Measurements from ENCODE around the gene PIEZO2. TPM values are rescaled to one million over a fixed set of nuclear protein-coding genes. Genes with fewer than 3 reads are reported as not detected.
"Not testable (repeated sequence)": the region's sequence is repeated elsewhere in the genome, so short reads cannot be mapped to it uniquely, and the experiment has no call there.

PIEZO2 gene
- total and polyA plus RNA-seq, 7 donors, result 1.4 to 35.2 (median 25.1) TPM; not detected in 1

- no peaks in the 10 kb centered on the region for H3K4me1 ChIP-seq
- H3K9me3 ChIP-seq, result no peaks in the 10 kb centered on the region
- DNase-seq, result no peak
- intact Hi-C loops (cut with DNase I), result no loop called here
- H3K36me3 ChIP-seq, result no peaks in the 10 kb centered on the region
- TF ChIP-seq, protein P1, sequence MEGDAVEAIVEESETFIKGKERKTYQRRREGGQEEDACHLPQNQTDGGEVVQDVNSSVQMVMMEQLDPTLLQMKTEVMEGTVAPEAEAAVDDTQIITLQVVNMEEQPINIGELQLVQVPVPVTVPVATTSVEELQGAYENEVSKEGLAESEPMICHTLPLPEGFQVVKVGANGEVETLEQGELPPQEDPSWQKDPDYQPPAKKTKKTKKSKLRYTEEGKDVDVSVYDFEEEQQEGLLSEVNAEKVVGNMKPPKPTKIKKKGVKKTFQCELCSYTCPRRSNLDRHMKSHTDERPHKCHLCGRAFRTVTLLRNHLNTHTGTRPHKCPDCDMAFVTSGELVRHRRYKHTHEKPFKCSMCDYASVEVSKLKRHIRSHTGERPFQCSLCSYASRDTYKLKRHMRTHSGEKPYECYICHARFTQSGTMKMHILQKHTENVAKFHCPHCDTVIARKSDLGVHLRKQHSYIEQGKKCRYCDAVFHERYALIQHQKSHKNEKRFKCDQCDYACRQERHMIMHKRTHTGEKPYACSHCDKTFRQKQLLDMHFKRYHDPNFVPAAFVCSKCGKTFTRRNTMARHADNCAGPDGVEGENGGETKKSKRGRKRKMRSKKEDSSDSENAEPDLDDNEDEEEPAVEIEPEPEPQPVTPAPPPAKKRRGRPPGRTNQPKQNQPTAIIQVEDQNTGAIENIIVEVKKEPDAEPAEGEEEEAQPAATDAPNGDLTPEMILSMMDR (IDR thresholded peaks at IDR 0.05), result no peak
- no peak for TF ChIP-seq POLR2AphosphoS5 (IDR thresholded peaks at IDR 0.05)
- H3K27me3 ChIP-seq, result no peaks in the 10 kb centered on the region
- H3K4me3 ChIP-seq, result no peak overlapping the region
- no peak overlapping the region for H3K27ac ChIP-seq
- 72 to 82% methylated on average over 9 of the region's 9 CpGs for WGBS, 2 donors
Measured at GRCh38 chr18:10663750-10664149, 485.6 kb downstream of the PIEZO2 start.

- WGBS, 2 donors, result 85 to 92% methylated on average over 2 of the region's 2 CpGs
- intact Hi-C loops (cut with DNase I), result no loop called here
- H3K4me1 ChIP-seq, result no peaks in the 10 kb centered on the region
Measured at GRCh38 chr18:10661317-10661716, 488.1 kb downstream of the PIEZO2 start.

GRCh38 chr18:10660179-10660884, 489.0 kb downstream of the PIEZO2 start:
- intact Hi-C loops (cut with DNase I), result no loop called here
- H3K36me3 ChIP-seq, result no peaks in the 10 kb centered on the region
- no peak overlapping the region for H3K4me3 ChIP-seq
- H3K27ac ChIP-seq, result peak overlapping the region in 3 of 4 donors; percentile 21 to 63 (median 25)
- no peak for DNase-seq
- 54 to 70% methylated on average over 13 of the region's 13 CpGs for WGBS, 2 donors
- no peaks in the 10 kb centered on the region for H3K9me3 ChIP-seq
- H3K4me1 ChIP-seq, result no peaks in the 10 kb centered on the region
- TF ChIP-seq, protein P1 (IDR thresholded peaks at IDR 0.05), result no peak
- no peaks in the 10 kb centered on the region for H3K27me3 ChIP-seq

More at GRCh38 chr18:10661317-10661716, 488.1 kb downstream of the PIEZO2 start:
- Histone ChIP-seq H3K4me3 (no peak overlapping the region), H3K9me3 (no peaks in the 10 kb centered on the region), H3K36me3 (no peaks in the 10 kb centered on the region), H3K27me3 (no peaks in the 10 kb centered on the region), H3K27ac (peak overlapping the region in 2 of 4 donors; percentile 25 to 63)
- no peak for DNase-seq
- TF ChIP-seq POLR2A (IDR thresholded peaks at IDR 0.05) (no peak), POLR2AphosphoS5 (IDR thresholded peaks at IDR 0.05) (no peak), EP300 (IDR thresholded peaks at IDR 0.05) (no peak)
- TF ChIP-seq, protein P1 (IDR thresholded peaks at IDR 0.05), result no peak

DNA sequence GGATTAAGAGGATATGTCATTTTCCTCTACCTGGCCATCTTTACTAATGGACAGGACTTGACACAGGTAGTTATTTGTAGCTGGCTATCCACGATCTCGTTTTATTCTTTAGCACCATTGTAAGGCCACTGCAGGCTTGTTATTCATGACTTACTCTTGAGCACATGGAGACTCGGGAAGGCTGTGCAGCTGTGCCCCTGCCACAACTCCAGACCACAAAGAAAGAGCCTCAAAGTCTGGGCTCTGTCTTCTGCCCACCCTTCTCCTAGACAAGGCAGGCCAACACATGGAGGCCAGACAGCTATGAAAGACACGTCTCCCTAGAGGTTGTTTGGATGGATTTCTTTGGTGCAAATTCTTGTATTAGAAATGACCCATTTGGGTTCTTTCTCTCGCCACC, 489.8 kb downstream of the PIEZO2 start:
- no peak for DNase-seq
- Histone ChIP-seq H3K4me1 (no peaks in the 10 kb centered on the region), H3K9me3 (no peaks in the 10 kb centered on the region), H3K27me3 (no peaks in the 10 kb centered on the region), H3K36me3 (no peaks in the 10 kb centered on the region), H3K27ac (peak overlapping the region in 1 of 4 donors; percentile 63), H3K4me3 (no peak overlapping the region)
- 45 to 50% methylated on average over 5 of the region's 5 CpGs for WGBS, 2 donors
- intact Hi-C loops (cut with DNase I), result no loop called here
- TF ChIP-seq POLR2AphosphoS5 (IDR thresholded peaks at IDR 0.05), result no peak
- TF ChIP-seq POLR2A (IDR thresholded peaks at IDR 0.05), result no peak
- TF ChIP-seq, protein P1 (IDR thresholded peaks at IDR 0.05), result no peak
- TF ChIP-seq EP300 (IDR thresholded peaks at IDR 0.05), result no peak

DNA sequence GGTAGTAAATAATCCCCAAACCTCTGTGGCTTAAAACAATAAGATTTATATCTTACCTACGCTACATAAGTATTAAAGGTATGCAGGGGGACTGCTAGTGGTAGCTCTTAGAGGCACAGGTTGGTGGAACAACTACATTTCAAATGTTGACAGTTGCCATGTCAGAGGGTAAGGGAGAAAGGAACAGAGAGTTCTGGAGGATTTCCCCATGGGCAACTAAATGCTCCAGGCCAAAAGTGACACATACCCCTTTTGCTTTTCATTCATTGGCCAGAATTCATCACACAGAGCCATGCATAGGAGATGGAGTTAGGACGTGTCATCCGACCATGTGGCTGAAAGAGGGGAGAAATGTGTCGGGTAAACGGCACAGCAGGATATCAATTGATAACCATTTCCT, 490.4 kb downstream of the PIEZO2 start:
- TF ChIP-seq, protein P1 (IDR thresholded peaks at IDR 0.05), result no peak
- TF ChIP-seq POLR2A (IDR thresholded peaks at IDR 0.05), result no peak
- TF ChIP-seq POLR2AphosphoS5 (IDR thresholded peaks at IDR 0.05), result no peak
- no peak for TF ChIP-seq EP300 (IDR thresholded peaks at IDR 0.05)
- 65 to 73% methylated on average over 5 of the region's 5 CpGs for WGBS, 2 donors
- no peaks in the 10 kb centered on the region for H3K9me3 ChIP-seq
- no peak overlapping the region for H3K4me3 ChIP-seq
- no peaks in the 10 kb centered on the region for H3K4me1 ChIP-seq
- no peak for DNase-seq
- H3K36me3 ChIP-seq, result no peaks in the 10 kb centered on the region
- intact Hi-C loops (cut with DNase I), result no loop called here
- H3K27me3 ChIP-seq, result no peaks in the 10 kb centered on the region
- no peak overlapping the region for H3K27ac ChIP-seq

GRCh38 chr18:10644003-10644402, 505.4 kb downstream of the PIEZO2 start:
- H3K4me1 ChIP-seq; DNase-seq; H3K27ac ChIP-seq; intact Hi-C loops (cut with DNase I); H3K4me3 ChIP-seq; H3K9me3 ChIP-seq; H3K36me3 ChIP-seq; H3K27me3 ChIP-seq: not testable (repeated sequence)
- 70% methylated on average over 4 of the region's 5 CpGs for WGBS, 2 donors

DNA sequence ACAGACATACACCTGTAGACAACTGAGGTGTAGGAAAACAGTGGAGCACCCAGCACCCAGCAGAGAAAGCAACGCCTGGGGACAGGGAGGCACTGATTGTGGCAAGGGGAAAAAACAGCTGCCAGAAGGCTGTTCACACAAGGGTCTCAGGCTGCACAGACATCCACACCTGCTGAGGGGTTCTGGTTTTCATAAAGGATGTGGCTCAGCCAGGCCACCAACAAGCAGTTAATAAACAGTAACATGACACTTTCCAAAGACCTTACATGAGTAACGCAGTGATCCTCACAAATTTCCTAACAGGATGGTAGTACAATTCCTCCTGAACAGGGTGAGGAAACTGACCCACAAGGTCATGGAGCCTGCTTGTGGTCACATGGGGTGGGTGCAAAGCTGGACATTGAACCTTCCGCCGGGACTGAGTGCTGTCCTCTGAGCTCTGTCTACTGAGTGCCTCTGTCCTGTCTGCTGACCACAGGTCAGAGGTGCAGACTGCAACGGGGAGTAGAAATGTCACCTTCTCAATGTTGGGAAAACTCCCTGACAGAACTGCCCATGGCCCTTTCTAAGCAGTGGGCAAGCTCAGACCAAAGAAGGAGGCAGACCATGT, 506.3 kb downstream of the PIEZO2 start:
- not testable (repeated sequence) for DNase-seq
- 31 to 32% methylated on average over 1 of the region's 5 CpGs for WGBS, 2 donors

More for the DNA sequence above, 506.3 kb downstream of the PIEZO2 start:
- H3K4me1 ChIP-seq; H3K36me3 ChIP-seq; intact Hi-C loops (cut with DNase I); H3K27me3 ChIP-seq; H3K27ac ChIP-seq; H3K9me3 ChIP-seq; H3K4me3 ChIP-seq: not testable (repeated sequence)
